HG03432 (cell line): Measurements from ENCODE around the gene KMO.
A peak's percentile ranks its signal among the peaks of the same experiment; 100 is the strongest.

ENCODE experiments used
- ATAC-seq: cut with Tn5 transposase; IDR thresholded peaks from one replicate; pipeline ENCODE4 v1.9.1; 2021; ENCODE audit warnings: mild to moderate bottlenecking, moderate library complexity; ENCODE audit not compliant: unreplicated experiment

KMO gene

DNA sequence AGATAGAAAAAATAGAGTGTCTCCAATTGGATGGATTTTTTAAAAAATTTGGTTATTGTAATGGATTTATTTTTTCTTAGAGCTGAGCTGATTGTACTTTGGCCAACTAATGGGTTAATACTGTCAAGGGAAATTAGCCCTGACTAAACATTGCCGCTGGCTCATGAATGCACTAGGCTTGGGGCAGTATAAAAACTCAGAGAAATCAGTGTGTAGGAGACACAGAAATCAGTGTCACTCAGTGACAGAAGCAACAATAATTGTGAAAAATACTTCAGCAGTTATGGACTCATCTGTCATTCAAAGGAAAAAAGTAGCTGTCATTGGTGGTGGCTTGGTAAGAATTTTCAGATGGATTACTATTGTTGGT, at the start of gene KMO:
Gene KMO (plus strand): TSS at position 217 of the 370 bp plus-strand sequence. CDS start 67 bp downstream, at position 284.
- ATAC-seq: peak; percentile 30

DNA sequence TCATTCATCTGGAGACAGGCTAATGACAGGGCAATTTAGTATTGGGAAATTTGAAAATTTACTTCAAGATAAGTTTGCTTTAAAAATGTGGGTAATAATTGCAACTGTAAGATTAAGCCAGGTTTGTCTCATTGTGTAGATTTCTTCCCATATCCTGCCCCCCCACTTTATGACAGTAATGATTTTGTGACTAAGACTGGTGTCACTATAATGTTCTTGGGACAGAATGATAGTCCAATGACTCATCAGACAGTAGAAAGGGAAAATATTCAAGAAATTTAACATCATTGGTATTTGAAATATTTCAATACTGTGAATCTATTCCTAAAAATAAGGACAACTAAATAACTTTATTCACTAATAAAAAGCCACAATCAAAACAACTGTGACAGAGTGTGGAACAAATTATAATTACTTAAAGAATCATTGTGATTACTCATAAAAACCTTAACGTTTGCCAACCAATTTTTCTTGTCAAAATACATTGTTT, 49.4 kb upstream of the KMO start:
- ATAC-seq: no peak

DNA sequence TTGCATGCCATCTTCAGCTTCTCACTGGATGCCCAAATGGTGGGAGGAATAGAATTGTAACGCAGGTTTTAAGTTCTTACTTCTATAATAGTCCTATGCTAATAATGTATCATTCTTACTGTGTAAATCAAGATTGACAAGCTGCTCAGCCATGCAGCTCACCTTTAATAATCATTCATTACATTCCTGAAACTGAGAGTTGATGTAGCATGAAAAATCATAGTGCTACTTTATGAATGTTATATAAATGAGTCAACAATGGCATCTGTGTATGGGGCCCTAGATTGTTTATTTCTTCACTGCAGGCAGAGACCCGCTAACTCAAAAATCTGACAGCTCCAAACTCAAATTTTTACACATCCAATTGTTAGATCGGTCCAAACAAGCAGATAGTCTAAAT, 47.0 kb upstream of the KMO start:
- peak; percentile 83 for ATAC-seq

DNA sequence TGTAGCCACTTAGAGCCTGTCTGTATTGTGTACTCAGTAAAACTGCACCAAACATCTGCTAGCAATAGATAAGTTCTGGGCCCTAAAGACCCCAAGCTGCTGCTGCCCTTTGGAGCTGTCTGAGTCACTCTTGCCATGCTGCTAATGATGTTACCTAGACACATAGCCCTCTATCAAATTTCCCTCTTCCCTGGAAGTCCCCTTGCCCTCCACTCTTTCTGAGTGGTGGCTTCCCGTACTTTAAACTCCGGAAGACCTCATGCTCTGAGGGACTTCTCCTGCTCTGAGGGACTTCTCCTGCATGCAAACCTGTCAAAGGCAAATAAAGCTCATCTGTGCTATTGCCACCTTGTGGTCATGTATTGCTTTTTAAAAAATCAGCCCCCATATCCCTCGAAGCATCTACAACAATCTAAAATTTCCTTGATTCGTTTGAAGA, 46.6 kb upstream of the KMO start:
- peak; percentile 73 for ATAC-seq

DNA sequence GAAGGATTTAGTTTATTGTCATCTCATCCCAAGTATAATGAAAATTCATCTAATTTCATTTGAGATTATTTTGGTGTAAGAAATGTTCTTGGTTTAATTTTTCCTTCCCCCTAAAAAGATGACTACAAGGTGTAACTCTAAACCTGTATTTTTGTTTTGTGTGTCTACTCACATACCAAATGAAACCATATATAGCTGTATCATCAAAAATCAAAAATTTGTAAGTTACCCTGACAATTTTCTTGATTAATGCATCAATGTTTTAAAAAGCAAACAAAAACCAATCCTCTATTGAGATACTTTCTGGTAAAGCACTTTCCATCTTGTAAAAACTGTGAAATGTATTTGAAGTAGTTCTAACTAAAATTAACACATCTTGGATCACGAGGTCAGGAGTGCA, 43.4 kb upstream of the KMO start:
- no peak for ATAC-seq

DNA sequence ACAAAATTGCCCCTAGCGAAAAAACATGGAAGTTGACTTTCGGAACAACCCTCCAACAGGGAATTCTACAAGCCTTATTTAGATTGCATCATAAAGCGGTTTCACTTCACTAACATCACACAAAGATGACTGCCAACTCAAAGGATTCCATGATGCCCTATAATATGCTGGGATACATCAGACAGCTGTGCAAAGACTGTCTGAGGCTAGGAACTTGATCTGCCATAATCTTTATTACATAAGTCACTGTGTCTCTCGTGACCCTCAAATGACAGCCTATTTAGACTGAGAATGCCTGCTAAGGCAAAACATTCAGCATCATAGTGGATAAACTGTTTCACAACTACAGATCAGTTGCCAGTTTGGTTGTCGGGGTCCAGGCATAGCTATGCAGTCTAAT, 36.4 kb upstream of the KMO start:
- no peak for ATAC-seq

DNA sequence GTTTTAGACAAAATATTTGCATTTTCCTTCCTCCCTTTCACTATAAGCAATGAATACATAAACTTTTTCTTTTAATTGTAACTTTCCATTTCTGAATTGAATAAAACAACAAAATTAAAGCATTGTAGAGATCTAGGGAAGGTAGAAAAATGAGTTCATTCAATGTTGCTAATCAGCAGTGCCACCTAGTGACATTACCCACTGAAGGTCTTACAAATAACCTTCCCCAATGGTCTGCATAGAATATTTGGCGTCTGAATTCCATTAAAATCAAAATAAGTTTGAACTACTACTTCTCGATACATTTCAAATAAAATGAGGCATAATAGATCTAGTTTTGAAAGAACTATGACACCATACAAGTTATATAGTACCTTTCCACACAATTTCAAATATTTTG, 32.3 kb upstream of the KMO start:
- ATAC-seq: no peak

DNA sequence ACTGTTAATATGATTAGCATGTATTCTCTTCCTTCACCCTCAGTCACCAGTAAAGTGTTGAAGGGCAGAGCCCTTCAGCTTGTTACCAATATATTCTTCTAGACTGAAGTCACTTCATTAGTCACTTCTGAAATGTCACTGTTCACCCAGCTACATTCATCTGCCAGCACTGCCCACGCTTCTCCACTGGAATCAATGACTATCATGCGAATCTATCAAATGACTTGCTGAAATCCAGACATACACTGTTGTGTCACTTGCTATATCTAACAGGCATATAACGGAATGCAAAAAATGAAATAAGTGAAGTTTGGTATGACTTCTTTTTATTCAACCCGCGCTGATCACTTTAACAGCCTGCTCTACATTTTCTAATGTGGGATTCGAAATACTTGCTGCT, 28.7 kb upstream of the KMO start:
- ATAC-seq: no peak

DNA sequence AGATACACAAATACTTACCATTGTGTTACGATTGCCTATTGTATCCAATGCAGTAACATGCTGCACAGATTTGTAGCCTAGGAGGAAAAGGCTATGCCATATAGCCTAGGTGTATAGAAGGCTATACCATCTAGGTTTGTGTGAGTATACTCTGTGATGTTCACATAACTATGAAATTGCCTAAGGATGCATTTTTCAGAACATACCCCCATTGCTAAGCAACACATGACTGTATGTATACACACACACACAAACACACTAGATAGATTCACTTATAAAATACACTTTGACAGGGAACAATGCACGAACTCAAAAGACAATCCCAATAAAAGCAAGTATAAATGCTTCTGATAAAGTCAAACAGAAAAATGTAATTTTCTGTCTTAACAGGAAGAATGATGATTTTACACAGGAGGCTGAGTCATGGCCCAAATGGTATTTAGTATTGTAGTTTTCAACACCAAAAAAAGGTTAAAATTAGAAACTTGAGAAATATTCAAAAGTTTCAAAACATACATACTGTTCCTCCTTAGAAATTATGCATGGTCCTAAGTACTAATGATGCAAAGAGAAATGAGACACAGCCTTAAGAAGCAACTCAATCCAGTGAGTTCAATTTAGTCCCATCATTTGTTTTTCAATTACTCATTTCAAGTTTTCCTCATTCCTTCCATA, 24.9 kb upstream of the KMO start:
- ATAC-seq: no peak

DNA sequence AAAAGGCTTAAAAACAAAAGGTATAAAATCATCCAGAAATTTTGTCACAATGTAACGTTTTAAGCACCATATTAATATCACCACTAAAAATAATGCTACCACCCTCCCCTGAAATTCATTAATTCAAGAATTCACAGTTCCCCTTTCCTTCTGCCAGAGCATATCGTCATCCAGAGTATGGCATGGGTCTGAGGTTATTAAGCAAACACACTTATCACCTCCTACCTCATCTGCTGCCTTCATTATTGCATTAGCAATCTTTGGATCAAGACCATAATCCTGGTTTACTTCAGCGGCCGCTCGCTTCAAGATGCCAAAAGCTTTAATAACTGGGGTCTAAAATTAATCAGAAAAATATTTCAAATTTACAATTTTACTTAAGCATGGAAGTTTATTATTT, 18.8 kb upstream of the KMO start:
- no peak for ATAC-seq

DNA sequence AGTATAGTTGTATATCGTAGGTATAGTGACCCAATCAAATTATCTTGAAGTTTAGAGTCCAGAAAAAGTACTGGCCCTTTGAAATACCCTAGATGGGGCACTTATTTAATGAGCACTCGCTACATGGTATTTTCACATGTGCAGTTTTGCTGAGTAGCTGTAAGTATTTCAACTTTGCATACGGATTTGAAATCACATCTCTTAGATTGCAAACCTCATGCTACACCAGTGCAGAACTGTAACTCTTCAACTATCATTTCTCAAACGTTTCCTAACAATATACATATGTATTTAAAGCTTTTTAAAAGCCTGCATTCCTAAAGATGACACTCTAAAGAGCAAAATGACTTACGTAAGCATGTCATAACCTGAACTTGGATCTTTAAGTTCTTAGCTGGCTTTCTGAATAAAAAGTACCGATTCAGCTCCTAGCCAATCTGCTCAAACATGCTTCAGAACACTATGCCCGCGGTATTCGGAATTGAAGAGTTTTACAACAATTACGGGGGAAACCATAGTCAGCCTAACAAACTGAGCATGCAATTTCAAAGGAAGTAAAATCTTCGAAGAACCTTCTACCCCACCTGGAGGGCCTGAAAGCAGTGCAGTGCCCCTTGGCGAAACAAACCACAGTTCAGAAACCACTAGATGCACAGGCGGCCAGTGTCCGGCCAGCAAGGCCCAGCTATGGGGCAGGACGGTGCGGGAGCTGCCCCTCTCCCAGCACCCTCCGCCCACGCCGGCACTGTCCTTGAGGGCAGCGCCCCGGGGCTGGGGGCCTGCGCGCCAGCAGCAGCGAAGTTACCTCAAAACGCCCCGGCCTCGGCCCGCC, 13.5 kb upstream of the KMO start:
- ATAC-seq: peak; percentile 33

DNA sequence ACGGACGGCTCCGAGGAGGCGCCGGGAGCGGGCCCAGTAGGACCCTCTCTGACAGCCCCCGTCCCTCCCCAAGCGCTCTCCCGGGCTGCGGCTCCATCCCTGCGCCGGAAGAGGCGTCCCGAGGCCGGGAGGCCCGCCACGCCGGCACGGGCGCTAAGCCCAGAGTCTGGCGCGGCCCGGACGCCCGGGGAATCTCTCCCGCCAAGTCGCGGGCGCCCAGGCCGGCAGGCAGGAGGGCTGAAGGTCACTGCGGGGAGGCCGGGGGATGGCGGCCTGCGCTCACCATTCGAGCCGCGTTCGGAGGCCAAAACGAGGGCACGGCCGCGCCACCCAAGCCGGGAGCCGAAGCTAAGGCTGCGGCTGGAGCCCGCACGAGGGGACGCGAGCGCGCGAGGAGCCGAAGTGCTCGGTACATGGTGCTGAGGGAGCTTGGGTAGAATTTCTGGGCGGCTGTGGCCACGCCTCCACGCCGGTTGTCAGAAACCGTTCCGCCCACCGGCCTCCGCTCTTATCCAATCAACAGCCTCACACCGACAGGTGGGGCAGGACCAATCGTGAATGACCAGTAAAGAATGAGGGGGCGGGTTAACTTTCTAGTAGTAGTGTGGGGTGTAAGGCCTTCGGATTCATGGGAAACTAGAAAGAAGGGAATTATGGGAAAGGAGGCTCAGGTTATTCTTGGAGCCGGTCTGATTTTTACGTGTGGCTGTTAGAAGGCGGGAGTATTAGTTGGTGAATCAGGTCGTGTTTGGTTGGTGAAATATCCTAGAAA, 12.7 kb upstream of the KMO start, which contains the start of gene FH:
Gene FH (minus strand): TSS at position 448 of the 772 bp plus-strand sequence. CDS start 33 bp downstream, at position 415.
- peak; percentile 97 for ATAC-seq

DNA sequence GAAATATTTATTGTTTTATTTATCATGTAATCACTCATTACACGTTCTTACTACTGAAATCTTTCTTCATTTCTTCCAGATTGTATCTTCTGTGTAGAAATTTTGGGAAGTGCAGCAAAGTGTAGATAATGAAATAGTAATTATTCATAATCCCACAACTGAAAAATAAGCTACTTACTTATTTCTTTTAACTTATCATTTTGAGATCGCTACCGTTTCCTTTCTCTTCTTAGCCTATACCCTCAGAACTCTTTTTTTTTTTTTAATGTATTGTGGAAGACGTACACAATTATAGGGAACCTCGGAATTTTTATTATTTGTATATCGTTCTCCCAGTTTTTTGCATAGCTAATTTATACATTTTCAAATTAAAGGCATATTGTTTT, 12.1 kb upstream of the KMO start:
- ATAC-seq: no peak

DNA sequence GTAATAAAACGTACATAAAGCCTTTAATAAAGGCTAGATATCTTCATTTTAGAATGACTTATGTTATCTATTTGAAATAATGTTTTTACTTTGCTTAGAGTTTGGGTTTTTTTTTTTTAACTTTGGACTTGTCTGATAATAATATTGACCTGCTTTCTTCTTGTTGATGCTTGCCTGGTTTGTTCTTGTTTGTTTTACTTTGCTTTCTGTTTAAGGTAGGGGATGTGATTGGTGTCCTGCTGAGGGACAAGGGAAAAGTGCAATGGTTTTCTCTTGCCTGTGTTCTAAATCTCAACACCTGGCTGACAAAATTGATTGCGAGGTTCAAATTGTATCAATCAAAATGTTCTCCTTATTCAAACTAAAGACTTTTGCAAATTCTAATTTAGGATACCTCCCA, 10.5 kb upstream of the KMO start:
- no peak for ATAC-seq

DNA sequence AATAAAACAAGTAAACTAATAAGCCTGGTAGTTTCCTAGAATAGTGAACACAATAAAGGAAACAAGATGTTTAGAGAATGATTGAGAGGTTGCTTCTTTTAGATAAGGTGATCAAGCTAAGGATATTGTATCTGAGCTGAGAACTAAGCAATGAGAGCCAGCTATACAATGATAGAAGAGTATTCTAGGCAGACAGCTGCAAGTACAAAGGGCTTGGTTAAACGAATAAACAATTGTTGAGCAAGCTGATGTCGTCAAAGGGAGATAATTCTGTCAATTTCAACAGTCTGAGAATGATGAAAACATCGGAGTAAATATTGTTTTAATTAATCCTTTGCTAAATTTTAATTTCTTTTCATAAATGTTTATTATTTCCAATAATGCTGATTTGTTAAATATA, 7.2 kb upstream of the KMO start:
- ATAC-seq: no peak

DNA sequence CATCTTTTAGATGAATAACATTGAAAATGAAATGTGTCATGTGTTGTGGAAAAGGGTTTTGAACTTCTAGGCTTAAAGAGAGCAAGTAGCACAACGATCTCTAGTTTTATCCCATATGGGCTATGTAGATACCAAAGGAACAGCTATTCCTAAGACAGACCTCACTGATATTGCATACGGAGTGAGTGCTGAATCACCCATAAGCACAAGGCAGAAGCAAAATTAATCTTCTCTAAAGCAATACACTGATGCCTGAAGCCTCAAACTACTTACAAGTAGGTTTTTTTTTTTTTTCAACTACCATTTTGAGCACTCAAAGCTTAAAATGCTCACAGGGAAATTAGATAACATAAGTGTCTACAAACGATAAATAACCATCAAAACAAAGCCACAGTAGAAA, 5.0 kb upstream of the KMO start:
- ATAC-seq: no peak

DNA sequence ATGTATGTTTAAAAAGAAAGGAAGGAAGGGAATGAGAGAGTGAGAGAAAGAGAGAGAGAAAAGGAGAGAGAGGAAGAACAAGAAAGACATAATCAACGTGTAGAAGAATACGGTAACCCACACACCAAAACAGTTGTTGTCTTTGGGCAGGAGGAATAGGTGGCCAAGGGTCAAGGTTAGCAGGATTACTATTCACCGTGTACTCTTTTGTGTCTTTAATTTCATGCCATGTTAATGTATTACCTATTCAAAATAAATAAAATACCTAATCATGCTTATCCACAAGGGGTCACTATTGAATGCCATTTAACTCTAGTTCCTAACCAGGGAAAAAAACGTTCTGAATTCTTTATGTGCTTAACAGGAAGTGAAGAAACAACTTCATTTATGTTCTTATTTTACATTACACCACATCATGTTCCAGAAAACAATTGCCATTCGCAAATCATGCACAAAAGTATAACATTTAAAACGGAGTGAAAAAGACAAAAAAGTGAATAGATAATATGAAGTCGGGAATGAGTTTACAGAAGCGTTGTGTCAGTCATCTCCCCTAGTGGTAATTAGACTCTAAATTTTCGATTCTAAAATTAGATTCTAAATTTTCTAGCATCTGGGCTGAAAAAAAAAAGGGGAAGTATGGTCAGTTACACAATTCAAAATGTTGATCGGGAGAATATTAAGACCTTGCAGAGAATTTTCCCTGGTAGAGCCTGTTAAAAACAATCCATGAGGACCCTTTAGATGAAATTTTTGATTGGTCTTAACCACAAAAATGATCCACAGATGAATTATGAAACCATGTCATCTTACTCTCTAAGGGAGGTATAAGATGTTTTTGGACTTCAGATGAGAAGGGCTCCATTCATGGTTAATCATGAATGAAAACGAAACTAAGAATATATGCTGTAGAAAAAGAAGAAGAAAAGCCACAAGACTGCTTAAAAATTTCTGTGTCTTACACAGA, 700 bp upstream of the KMO start:
- peak; percentile 72 for ATAC-seq

DNA sequence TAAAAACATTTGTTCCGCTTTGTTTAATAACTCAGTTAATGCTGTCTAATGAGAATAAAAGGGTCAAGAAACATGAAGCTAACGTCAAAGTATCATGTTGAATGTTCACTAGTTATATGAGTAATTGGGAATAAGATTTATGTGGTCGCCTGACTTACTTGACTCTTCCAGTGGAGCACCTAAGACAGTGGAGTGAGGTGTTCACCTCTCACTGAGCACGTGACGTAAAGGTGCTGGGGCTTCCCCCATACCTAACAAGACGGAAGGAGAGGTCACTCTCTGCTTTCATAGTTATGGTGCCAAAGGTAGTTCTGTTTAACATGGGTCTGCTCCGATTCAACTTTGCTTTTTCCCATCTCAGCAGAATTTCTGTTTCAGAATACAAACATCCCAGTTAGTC, 686 bp downstream of the KMO start:
- peak; percentile 62 for ATAC-seq

DNA sequence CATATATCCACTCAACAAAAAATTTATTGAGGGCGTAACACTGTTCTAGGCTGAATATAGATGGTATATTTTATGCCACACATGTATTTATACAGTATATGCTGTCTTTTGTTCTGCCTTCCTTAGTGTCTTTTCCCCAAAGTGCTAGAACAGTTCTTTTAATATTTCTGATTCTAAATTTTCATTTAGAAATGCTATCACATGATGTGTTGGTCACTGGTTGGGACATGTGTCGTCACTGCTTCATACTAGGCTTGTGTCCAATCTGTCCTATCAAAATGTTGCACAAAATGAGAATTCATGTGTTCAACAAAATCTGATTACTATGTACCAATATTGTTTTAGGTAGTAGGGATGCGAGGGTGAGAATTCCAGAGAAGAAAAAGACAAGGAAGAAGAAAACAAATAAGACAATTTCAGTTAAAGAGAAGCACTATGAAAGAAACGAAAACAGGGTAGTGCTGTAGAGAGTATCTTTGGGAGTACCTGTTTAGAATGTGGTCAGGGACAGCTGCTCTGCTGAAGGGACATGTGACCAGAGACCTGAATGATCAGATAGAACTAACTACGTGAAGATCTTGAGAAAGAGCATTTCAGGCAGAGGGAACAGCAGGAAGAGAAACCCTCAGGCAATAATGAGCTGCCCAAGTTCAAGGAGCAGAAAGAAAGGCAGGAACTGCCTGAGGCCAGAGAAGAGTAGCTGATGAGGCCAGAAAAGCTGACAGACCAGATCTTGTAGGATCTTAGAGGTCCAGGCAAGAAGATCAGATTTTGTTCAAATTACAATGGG, 1.3 kb downstream of the KMO start:
- peak; percentile 43 for ATAC-seq
